NCI-H2029 (cell line): ENCODE measurements around the gene MALRD1.

Source experiments
- DNase-seq: peaks from one replicate; lab custom pipeline; 2025; lab: John Stamatoyannopoulos, UW

MALRD1 gene

DNA sequence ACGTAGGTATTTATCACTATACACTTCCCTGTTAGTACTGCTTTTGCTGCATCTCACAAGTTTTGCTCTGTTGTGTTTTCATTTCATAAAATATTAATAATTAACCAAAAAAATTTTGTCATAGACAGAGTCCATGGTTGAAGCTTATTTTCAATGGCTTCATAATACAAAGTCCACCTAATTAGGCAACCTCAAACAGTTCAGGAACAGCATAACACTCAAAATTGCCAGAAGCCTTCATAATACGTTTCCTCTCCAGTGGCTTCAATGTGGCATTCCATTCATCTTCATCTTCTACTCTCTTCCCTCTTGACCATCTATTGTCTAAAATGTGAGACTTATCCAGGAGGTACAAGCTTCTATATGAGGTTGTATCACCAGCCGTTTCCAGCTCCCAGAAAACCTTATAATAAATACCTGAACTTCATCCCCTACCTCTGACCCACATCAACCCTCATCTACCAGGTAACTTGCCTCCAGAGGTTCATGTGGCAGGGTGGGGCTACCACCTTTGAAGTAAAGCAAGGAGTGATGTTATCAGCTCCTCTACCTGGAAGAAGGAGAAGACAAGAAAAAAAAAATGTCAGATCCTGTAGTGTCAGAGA lies 337.3 kb downstream of the MALRD1 start:
- DNase-seq: no peak

- DNase-seq: no peak
These were observed 360.3 kb downstream of the MALRD1 start for GRCh38 chr10:19408924-19409323.

DNA sequence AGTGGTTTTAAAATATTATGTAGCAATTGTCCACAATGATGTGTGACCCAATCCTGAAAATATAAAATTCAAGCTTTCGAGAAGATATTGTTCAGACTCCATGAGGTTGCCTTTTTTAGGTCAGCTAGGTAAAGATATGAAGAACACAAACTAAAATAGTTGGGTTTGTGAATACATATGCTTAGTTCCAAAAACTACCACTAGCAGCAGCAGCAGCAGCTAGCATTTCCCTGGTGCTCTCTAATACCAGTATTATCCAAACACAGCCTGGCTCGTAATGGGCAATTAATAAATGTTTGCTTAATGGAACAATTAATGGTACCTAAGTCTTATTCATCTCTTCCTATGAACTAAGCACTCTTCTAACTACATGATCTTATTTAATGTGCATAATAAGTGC lies 362.5 kb downstream of the MALRD1 start:
- DNase-seq: no peak

GRCh38 chr10:19412531-19412930 lies 363.9 kb downstream of the MALRD1 start:
- DNase-seq: no peak

DNA sequence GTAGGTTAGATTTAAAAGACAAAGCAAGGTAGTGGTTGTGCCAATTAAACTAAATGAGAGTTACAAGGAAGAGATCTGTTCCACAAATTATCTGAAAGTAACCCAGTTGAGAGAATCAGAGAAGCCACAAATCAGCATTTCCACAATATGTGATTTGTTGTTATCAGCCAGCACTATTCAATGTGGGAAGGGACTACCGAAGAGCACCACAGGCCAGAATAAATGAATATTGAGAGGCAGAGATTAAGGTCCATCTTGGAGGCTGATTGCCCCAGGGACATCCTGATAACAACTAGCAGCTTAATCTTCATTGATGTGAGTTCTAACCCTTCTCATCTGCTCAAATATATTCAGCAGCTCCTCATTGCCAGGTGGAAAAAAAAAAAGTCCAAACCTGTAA lies 367.6 kb downstream of the MALRD1 start:
- DNase-seq: no peak

- no peak for DNase-seq
These were observed 369.1 kb downstream of the MALRD1 start for GRCh38 chr10:19417740-19418139.

GRCh38 chr10:19421674-19422073 lies 373.1 kb downstream of the MALRD1 start:
- DNase-seq: no peak

DNA sequence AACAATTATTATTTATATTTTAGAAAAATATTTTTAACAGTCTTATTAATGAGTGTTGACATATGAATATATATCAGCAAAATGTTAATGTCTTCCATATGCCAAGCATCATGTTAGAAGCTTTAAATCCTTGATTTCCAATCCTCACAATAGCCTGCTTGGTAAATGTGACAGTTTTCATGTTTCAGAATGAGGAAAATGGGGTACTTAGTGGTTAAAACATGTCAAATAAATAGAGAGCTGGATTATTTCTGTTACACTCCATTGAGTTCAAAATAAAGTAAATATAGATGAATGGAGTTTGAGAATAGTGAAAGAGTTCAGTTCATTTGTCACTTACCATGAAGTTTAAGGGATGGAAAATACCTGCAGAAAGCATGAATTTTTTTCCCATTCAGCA lies 377.4 kb downstream of the MALRD1 start:
- no peak for DNase-seq

DNA sequence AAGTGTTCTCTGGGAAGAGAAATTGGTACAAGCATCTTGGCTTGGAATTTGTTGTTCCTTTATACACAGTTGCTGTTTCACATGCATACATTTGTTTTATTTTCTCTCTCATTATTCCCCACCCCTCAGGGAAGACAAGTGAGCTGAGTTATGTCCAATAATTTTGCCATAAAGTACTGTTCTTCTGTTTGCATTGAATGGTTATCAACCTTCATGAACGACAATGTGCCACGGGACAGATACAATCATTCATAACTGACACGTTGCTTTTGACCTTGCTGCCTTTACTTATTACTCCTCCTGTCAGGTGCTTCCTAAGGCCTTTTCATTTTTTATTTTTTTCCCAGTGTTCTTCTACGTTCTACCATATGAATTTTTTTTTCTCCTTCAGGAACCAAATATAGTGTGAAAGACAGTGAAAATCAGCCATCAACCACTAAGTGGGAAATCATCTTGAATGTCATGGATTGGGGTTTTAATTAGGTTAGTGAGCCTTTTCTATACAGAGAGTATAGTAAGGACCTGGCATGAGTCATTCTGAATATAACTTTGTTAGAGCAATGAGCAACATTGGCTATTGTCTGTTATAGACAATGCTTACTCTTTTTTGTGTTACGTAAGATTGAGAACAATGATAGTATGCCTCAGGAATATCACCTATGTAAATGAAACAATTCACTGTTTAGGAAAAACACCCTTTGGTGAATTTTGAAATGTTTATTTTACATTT lies 383.2 kb downstream of the MALRD1 start:
- DNase-seq: no peak

DNA sequence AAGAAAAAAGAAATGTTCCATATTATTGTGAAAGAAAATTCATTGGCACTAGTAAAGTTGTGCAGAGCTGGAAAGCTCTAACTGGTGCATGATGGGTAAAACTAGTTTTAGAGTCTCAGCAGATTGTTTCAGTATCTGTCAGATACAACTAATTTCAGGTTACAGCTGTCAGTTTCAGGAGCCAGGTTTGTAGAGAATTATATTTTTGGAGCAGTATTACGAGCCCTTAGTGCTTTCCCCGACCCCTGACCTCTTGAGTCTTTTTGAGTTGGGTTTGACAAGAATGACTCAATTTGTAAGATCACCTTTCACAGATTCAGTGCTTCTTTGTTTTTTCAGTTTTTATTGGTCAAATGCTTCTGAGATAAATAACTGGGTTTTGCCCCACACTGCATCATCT lies 401.3 kb downstream of the MALRD1 start:
- no peak for DNase-seq

DNA sequence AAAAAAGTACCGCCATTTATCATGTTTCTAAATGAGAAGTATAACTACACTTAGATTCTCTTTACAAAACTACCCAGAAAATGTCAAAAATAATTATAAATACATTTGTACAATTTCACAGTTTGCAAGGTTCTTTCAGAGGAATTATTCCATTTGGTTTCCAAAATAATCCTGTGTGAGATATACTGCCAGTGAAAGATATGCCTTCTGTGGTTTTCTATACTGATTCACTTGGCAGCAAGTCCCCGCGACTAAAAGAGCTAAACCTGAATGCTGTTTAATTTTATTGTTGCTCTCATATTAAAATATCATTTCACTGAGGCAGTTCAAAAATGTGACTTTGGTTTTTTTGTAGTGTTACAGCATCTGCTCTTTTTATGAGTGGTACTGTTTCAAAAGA lies 402.8 kb downstream of the MALRD1 start:
- DNase-seq: no peak

DNA sequence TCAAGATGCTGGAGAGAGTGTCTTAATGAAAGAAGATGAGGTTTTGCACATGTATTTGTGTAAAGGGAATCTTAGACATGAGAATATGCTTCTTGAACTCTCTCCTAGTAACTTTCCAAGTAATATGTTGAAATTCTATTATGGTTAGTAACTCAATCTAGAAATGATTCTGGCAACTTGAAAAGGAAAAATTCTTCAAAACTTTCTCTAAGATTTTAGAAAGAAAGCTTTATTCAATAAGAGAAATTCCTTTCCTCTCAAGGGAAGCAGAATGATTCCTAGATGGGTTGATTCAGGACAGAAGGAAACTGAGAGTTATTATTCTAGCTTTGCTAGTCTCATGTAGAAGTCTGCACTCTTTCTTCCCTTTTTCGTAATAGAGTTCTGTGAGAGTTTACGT lies 403.3 kb downstream of the MALRD1 start:
- DNase-seq: no peak

DNA sequence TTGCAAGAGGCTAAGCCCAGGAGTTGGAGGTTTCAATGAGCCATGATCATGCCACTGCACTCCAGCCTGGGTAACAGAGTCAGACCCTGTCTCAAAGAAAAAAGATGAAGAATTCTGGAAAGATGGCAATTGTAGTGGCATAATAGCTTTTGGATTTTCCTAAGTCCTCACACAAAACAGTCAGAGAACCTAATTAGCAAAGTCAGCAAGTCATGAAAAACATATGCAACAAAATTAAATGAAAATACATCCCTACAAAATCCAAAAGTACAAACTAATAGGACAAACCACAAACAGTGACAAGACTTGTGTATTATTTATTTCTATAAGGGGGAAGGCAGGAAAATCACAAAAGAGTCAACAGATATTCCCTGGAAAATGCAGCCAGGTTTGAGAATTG lies 405.4 kb downstream of the MALRD1 start:
- no peak for DNase-seq

- no peak for DNase-seq
These were observed 413.0 kb downstream of the MALRD1 start for GRCh38 chr10:19461588-19461987.

- no peak for DNase-seq
These were observed 418.1 kb downstream of the MALRD1 start for GRCh38 chr10:19466709-19467108.

- no peak for DNase-seq
These were observed 419.8 kb downstream of the MALRD1 start for GRCh38 chr10:19468413-19468812.

- no peak for DNase-seq
These were observed 420.9 kb downstream of the MALRD1 start for GRCh38 chr10:19469521-19469920.

GRCh38 chr10:19479854-19480253 lies 431.3 kb downstream of the MALRD1 start:
- DNase-seq: no peak

- DNase-seq: no peak
These were observed 431.8 kb downstream of the MALRD1 start for GRCh38 chr10:19480353-19480752.

DNA sequence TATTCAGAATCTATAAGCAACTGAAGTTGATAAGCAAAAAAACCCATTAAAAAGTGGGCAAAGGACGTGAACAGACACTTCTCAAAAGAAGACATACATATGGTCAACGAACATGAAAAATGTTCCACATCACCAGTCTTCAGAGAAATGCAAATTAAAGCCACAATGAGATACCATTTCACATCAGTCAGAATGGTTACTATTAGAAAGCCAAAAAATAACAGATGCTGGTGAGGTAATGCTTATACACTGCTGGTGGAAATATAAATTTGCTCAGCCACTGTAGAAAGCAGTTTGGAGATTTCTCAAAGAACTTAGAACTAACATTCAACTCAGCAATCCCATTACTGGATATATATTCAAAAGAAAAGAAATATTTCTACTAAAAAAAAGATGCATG lies 434.8 kb downstream of the MALRD1 start:
- no peak for DNase-seq

DNA sequence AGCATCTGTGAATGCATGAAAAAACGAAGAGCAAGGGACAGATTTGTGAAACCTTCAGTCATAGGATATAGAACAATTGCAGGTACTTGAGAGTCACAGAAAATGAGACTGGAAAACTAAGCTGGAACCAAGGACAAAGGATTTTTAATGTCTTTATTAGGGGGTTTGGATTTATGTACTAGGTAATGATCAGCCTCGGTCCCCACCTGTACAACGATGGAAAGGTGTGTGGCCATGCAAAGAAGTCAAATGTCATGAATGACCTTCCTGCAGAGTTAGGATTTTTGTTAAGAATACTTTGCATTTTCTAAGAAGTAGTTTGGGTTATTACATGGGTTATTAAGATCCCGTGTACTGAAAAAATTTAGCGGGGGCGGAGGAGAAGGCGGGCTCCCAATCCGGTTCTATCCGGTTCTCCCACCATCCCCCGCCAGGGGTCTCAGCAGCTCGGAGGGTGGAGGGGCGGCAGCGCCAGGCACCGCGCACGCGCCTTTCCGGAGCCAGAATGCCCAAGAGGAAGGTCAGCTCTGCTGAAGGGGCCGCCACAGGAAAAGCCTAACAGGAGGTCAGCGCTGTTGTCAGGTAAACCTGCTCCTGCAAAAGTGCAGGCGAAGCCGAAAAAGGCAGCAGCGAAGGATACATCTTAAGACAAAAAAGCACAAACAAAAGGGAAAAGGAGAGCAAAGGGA lies 440.1 kb downstream of the MALRD1 start:
- DNase-seq: no peak

- no peak for DNase-seq
These were observed 442.6 kb downstream of the MALRD1 start for GRCh38 chr10:19491166-19491565.

GRCh38 chr10:19493917-19494316 lies 445.3 kb downstream of the MALRD1 start:
- no peak for DNase-seq
